GM10266 (cell line): Measurements from ENCODE around the gene KLF16.

Experiments
- DNase-seq: peaks from one replicate; pipeline ENCODE4 v3.0.0; 2012; ENCODE audit errors: extremely low spot score
- CTCF ChIP-seq: IDR thresholded peaks from 2 replicates; pipeline ENCODE4 v1.5.1; 2012; ENCODE audit warnings: mild to moderate bottlenecking, low read depth; ENCODE audit not compliant: control insufficient read depth, insufficient read depth; ENCODE audit errors: missing control alignments

Gene KLF16

GRCh38 chr19:1862424-1863327 is 703 bp downstream of the KLF16 start:
- TF ChIP-seq CTCF: no peak
- DNase-seq: peak; percentile 86

GRCh38 chr19:1862068-1862423 is 1.3 kb downstream of the KLF16 start:
- no peak for DNase-seq
- TF ChIP-seq CTCF: no peak

DNA sequence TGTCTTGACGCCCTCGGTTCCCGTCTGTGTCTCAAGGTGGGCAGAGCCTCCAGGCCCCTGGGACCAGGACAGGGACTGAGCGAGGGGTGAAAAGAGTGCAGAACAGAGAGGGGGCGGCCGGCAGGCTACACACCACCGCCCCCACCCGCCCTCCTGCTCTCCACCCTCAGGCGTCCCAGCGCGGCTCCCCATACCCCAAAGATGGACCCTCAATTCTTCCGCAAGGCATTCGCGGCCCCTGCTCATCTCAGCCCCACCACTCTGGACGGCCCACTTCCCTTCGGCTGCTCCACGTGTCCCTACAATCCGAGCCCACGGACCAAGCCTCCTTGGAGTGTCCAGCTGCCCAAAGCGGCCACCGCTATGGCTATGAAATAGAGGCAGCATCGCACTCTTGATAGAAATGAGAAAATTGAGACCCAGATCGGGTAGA is 1.8 kb downstream of the KLF16 start:
- DNase-seq: no peak
- no peak for TF ChIP-seq CTCF

GRCh38 chr19:1860821-1861598 is 2.4 kb downstream of the KLF16 start:
- no peak for TF ChIP-seq CTCF
- DNase-seq: no peak

DNA sequence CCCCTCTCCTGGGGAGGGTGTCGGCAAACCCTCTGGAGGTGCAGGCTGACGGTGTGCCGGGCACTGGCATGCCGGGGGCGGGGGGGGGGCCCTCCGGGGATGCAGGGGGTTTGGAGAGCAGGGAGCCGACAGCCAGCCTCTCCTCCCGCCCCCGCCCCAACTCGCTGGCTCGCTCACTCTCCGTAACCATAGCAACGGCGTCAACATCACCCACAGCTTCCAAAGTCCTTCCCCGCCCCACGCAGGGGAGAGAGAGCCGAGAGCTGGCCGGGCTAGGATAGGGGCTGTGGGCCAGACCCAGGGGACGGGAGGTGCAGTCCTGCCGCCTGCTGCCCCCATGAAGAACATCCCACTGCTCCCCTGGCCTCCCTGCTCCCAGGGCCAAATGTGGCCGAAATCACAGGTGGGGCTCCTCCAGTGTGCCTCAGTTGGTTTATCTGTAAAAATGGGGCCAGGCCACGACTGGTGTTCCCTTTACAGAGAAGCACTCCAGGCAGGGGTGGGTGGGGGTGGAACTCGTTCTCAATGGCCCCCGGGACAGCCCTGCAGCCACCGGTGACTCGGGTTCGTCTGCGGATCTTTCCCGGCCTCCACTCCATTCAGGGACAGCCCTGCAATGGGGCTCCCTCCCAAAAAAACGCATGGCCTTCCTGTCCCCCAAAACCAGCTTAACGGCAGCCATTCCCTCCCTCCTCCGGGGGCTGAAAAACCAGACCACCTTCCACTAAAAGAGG is 3.2 kb downstream of the KLF16 start:
- no peak for DNase-seq
- TF ChIP-seq CTCF: no peak

DNA sequence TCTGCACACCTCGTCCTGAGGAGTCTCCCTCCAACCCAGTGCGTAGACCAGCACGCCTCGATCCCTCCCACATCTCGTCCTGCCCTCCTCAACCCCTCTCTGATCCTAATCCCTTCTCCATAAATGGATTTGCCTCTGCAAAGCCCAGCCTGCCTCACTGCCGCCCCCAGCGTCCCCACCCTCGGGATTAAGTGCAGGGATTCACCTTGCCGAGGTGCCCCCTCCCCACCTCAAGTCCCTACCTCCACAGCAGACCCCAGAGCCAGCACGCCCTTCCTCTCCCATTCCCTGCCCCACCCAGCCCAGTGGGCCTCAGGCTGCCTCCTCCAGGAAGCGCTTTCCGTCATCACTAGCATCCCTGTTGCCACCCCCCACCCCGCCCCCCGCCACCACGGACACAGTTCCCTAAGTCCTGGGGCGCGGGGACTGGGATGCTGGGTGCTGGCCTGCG is 4.0 kb downstream of the KLF16 start:
- no peak for DNase-seq
- no peak for TF ChIP-seq CTCF
